Measurements from ENCODE around the gene ADAMTS14. TPM values are rescaled to one million over a fixed set of nuclear protein-coding genes. Genes with fewer than 3 reads are reported as not detected.

Gene ADAMTS14
- total and polyA plus RNA-seq, 11 donors, result 0.11 to 3.8 (median 0.37) TPM; not detected in 1

GRCh38 chr10:70656489-70656888 lies 15.8 kb upstream of the ADAMTS14 start:
- H3K27ac ChIP-seq, result peak overlapping the region in 2 of 12 donors; percentile 34 to 56
- peak; percentile 42 to 78 (median 62) for DNase-seq
- TF ChIP-seq CTCF (IDR thresholded peaks at IDR 0.05) (no peak), POLR2A (IDR thresholded peaks at IDR 0.05) (no peak)
- intact Hi-C loops (cut with DNase I), result loop anchor here in 1 of 10 donors (10.0 kb wide), 1 partner anchor 72 kb away; no protein-coding TSS in a partner anchor
- H3K4me1 ChIP-seq, result peaks cover 0 to 23% (median 15%) of the 10 kb centered on the region in 12 donors
- H3K4me3 ChIP-seq, result no peak overlapping the region
- ATAC-seq, result peak; percentile 38 to 86 (median 77)
- WGBS, 4 donors, result 51 to 58% (median 55%) methylated on average over 3 of the region's 3 CpGs
- no peaks in the 10 kb centered on the region for H3K27me3 ChIP-seq
- H3K36me3 ChIP-seq, result no peaks in the 10 kb centered on the region
- peaks cover 0 to 13% (median 0%) of the 10 kb centered on the region in 12 donors for H3K9me3 ChIP-seq

GRCh38 chr10:70657041-70657440 lies 15.3 kb upstream of the ADAMTS14 start:
- Histone ChIP-seq H3K27me3 (no peaks in the 10 kb centered on the region), H3K27ac (peak overlapping the region in 1 of 12 donors; percentile 19), H3K4me3 (no peak overlapping the region), H3K36me3 (no peaks in the 10 kb centered on the region), H3K4me1 (peaks cover 0 to 23% (median 15%) of the 10 kb centered on the region in 12 donors), H3K9me3 (peaks cover 0 to 13% (median 0%) of the 10 kb centered on the region in 12 donors)
- DNase-seq, result no peak
- no peak for ATAC-seq
- intact Hi-C loops (cut with DNase I), result loop anchor here in 1 of 10 donors (10.0 kb wide), 1 partner anchor 72 kb away; no protein-coding TSS in a partner anchor
- WGBS, 4 donors, result 90 to 92% (median 92%) methylated on average over 6 of the region's 6 CpGs
- no peak for TF ChIP-seq POLR2A (IDR thresholded peaks at IDR 0.05)
- TF ChIP-seq CTCF (IDR thresholded peaks at IDR 0.05), result no peak

DNA sequence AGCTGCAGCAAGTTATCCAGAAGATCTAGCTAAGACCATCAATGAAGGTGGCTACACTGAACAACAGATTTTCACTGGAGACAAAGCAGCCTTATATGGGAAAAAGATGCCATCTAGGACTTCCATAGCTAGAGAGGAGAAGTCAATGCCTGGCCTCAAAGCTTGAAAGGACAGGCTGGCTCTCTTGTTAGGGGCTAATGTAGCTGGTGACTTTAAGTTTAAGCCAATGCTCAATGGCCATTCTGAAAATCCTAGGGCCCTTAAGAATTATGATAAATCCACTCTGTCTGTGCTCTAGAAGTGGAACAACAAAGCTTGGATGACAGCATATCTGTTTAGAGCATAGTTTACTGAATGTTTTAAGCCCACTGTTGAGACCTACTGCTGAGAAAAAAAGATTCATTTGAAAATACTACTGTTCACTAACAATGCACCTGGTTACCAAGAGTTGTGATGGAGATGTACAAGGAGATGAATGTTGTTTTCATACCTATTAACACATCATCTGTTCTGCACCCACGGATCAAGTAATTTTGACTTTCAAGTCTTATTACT lies 13.6 kb upstream of the ADAMTS14 start:
- no peak for DNase-seq
- intact Hi-C loops (cut with DNase I), result loop anchor here in 1 of 10 donors (10.0 kb wide), 1 partner anchor 74 kb away; no protein-coding TSS in a partner anchor
- Histone ChIP-seq H3K4me3 (no peak overlapping the region), H3K9me3 (peaks cover 0 to 13% (median 0%) of the 10 kb centered on the region in 12 donors), H3K36me3 (no peaks in the 10 kb centered on the region), H3K27me3 (no peaks in the 10 kb centered on the region), H3K4me1 (peaks cover 0 to 9% (median 2%) of the 10 kb centered on the region in 12 donors), H3K27ac (no peak overlapping the region)
- TF ChIP-seq POLR2A (IDR thresholded peaks at IDR 0.05), result no peak
- TF ChIP-seq CTCF (IDR thresholded peaks at IDR 0.05), result no peak
- no peak for ATAC-seq
- 85 to 100% (median 93%) methylated on average over 1 of the region's 1 CpG for WGBS, 4 donors

DNA sequence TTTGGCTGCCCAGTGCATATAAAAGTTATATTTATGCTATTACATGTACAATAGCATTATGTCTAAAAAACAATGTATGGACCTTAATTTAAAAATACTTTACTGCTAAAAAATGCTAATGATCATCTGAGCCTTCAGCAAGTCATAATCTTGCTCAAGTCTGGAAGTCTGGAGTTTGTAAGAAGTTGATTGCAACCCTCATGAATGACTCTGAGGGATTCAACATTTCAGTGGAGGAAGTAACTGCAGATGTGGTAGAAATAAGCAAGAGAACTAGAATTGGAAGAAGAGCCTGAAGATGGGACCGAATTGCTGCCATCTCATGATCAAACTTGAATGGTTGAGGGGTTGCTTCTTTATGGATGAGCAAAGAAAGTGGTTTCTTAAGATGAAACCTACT lies 13.0 kb upstream of the ADAMTS14 start:
- intact Hi-C loops (cut with DNase I), result loop anchor here in 1 of 10 donors (10.0 kb wide), 1 partner anchor 75 kb away; no protein-coding TSS in a partner anchor
- H3K27ac ChIP-seq, result no peak overlapping the region
- ATAC-seq, result no peak
- H3K4me1 ChIP-seq, result peaks cover 0 to 9% (median 0%) of the 10 kb centered on the region in 12 donors
- H3K36me3 ChIP-seq, result no peaks in the 10 kb centered on the region
- 85 to 93% (median 93%) methylated on average over 1 of the region's 1 CpG for WGBS, 4 donors
- peaks cover 0 to 13% (median 0%) of the 10 kb centered on the region in 12 donors for H3K9me3 ChIP-seq
- H3K4me3 ChIP-seq, result no peak overlapping the region
- H3K27me3 ChIP-seq, result no peaks in the 10 kb centered on the region
- no peak for DNase-seq
- TF ChIP-seq CTCF (IDR thresholded peaks at IDR 0.05) (no peak), POLR2A (IDR thresholded peaks at IDR 0.05) (no peak)
